ENCODE results near the gene CMTR1.

DNA sequence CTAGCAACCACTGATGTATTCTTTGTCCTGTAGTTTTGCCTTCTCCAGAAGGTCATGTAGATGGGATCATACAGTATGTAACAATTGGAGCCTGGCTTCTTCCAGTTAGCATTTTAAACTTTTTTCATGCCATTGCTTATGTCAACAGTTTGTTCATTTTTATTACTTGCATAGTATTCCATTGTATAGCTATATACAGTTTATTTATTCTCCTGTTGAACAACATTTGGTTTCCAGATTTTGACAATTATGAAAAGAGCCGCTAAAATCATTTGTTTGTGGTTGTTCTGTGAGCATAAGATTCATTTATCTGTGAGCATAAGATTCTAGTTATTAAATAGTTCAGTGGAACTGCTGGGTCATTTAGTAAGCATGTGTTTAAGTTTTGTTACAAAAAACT lies 23.5 kb upstream of the CMTR1 start:
- TF ChIP-seq, protein P1, sequence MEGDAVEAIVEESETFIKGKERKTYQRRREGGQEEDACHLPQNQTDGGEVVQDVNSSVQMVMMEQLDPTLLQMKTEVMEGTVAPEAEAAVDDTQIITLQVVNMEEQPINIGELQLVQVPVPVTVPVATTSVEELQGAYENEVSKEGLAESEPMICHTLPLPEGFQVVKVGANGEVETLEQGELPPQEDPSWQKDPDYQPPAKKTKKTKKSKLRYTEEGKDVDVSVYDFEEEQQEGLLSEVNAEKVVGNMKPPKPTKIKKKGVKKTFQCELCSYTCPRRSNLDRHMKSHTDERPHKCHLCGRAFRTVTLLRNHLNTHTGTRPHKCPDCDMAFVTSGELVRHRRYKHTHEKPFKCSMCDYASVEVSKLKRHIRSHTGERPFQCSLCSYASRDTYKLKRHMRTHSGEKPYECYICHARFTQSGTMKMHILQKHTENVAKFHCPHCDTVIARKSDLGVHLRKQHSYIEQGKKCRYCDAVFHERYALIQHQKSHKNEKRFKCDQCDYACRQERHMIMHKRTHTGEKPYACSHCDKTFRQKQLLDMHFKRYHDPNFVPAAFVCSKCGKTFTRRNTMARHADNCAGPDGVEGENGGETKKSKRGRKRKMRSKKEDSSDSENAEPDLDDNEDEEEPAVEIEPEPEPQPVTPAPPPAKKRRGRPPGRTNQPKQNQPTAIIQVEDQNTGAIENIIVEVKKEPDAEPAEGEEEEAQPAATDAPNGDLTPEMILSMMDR (IDR thresholded peaks at IDR 0.05; ENCODE audit: poor library complexity, severe bottlenecking) = no peak
- no peak for TF ChIP-seq SMC3 (conservative IDR thresholded peaks at IDR 0.05; ENCODE audit: poor library complexity)
- TF ChIP-seq POLR2AphosphoS5 (IDR thresholded peaks at IDR 0.05) = no peak
- TF ChIP-seq EP300 (conservative IDR thresholded peaks at IDR 0.05; ENCODE audit: poor library complexity, severe bottlenecking) = no peak

Data from neural cell (in vitro differentiated cells).